ENCODE data around the gene GRAMD2B. TPM values are rescaled to one million over a fixed set of nuclear protein-coding genes. Genes with fewer than 3 reads are reported as not detected.

GRAMD2B gene
- total RNA-seq, 1 experiment from 2014 or later, result 6.7 TPM

DNA sequence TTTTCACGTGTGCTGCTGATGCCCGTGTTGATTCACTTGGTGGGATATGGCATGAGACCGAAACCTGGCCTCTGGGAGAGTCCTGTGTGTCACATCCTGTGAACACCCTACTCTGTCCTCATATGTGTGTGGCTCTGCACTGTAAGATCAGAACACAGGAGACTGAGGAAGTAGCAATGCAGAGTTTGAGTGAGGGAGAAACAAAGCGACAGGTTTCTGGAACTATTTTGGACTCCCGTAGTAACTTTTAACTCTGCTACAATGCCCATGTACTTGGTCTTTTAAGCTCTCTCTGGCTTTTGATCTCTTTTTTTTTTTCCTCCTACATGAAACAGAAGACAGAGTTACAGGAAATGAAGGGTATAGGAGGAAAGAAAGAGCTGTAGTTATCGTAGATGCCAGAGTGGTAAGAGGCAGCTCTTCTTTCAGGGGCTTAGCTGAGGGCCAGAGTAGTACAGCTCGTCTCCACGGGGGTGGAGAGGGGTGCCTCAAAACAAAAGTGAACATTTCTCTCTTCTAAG lies 26.6 kb downstream of the GRAMD2B start:
- no peak overlapping the region for H2BK120ac ChIP-seq (ENCODE audit: low read depth, low read length, poor library complexity, severe bottlenecking)
- WGBS (ENCODE audit: extremely low coverage, insufficient read length, low lambda C conversion rate), result no CpG with 5 or more reads among the region's 8 CpGs

More for the DNA sequence above, 26.6 kb downstream of the GRAMD2B start:
- Mint-ChIP-seq H3K27me3 (ENCODE audit: low read depth) (no peaks in the 10 kb centered on the region), H3K4me3 (no peak overlapping the region), H3K27ac (peak overlapping the region in 2 of 3 experiments; percentile 72 to 94; a peak in 3 of 7 replicates), H3K4me1 (peaks cover 9 to 16% of the 10 kb centered on the region in 2 experiments), H3K9me3 (no peaks in the 10 kb centered on the region), H3K36me3 (ENCODE audit: insufficient read depth in 1 of 3, low read depth in 3 of 3) (peaks cover under 1 to 11% (median 8%) of the 10 kb centered on the region in 3 experiments; a peak in 4 of 7 replicates)
- H3K4me1 ChIP-seq (ENCODE audit: insufficient read depth, low read length), result no peaks in the 10 kb centered on the region
- no peak overlapping the region for H3T11ph ChIP-seq (ENCODE audit: low read length)
- DNase-seq, result no peak
- H4K5ac ChIP-seq (ENCODE audit: insufficient read length, low read depth, low read length), result no peak overlapping the region
- H2BK5ac ChIP-seq (ENCODE audit: insufficient read length, low read length), result no peak overlapping the region
- H4K8ac ChIP-seq (replicated peaks; ENCODE audit: insufficient read length, low read depth, low read length), result no peak overlapping the region
- H3K56ac ChIP-seq (ENCODE audit: insufficient read length, low read depth, low read length), result no peak overlapping the region
- H2AFZ ChIP-seq (ENCODE audit: low read length), result no peak overlapping the region
- H2AK5ac ChIP-seq (ENCODE audit: insufficient read length, low read length), result no peak overlapping the region
- no peaks in the 10 kb centered on the region for H3K27me3 ChIP-seq (ENCODE audit: insufficient read depth, low read length)
- no peak overlapping the region for H3K18ac ChIP-seq (ENCODE audit: insufficient read length, low read depth, low read length)
- no peak overlapping the region for H3K27ac ChIP-seq (ENCODE audit: insufficient read length, low read depth, low read length)
- H3K9ac ChIP-seq (ENCODE audit: extremely low read depth, insufficient read length, low read length), result no peak overlapping the region
- TF ChIP-seq, protein P1, sequence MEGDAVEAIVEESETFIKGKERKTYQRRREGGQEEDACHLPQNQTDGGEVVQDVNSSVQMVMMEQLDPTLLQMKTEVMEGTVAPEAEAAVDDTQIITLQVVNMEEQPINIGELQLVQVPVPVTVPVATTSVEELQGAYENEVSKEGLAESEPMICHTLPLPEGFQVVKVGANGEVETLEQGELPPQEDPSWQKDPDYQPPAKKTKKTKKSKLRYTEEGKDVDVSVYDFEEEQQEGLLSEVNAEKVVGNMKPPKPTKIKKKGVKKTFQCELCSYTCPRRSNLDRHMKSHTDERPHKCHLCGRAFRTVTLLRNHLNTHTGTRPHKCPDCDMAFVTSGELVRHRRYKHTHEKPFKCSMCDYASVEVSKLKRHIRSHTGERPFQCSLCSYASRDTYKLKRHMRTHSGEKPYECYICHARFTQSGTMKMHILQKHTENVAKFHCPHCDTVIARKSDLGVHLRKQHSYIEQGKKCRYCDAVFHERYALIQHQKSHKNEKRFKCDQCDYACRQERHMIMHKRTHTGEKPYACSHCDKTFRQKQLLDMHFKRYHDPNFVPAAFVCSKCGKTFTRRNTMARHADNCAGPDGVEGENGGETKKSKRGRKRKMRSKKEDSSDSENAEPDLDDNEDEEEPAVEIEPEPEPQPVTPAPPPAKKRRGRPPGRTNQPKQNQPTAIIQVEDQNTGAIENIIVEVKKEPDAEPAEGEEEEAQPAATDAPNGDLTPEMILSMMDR (conservative IDR thresholded peaks at IDR 0.05), result no peak
- no peak overlapping the region for H2BK12ac ChIP-seq (ENCODE audit: insufficient read length, low read depth, low read length)
- no peaks in the 10 kb centered on the region for H3K23me2 ChIP-seq (ENCODE audit: insufficient read length, low read depth, low read length, poor library complexity, severe bottlenecking)
- H4K20me1 ChIP-seq (ENCODE audit: control insufficient read depth, insufficient read depth, insufficient read length), result no peaks in the 10 kb centered on the region
- no peak overlapping the region for H3K4ac ChIP-seq (ENCODE audit: low read depth, low read length)
- H3K23ac ChIP-seq (ENCODE audit: insufficient read length, low read depth, low read length), result no peak overlapping the region
- no peaks in the 10 kb centered on the region; the same call in 1 of the 2 replicates for H3K79me2 ChIP-seq (ENCODE audit: insufficient read depth, low read length)
- H2BK15ac ChIP-seq (ENCODE audit: low read depth, low read length), result no peak overlapping the region
- H2BK20ac ChIP-seq (ENCODE audit: low read depth, low read length, poor library complexity, severe bottlenecking), result no peak overlapping the region
- no peak overlapping the region for H4K91ac ChIP-seq (ENCODE audit: insufficient read length, low read depth, low read length)
- no peaks in the 10 kb centered on the region for H3K9me3 ChIP-seq (ENCODE audit: control insufficient read depth, low read depth, low read length)
- H3K4me2 ChIP-seq (ENCODE audit: insufficient read depth, insufficient read length, low read length), result no peak overlapping the region
- no peak overlapping the region for H3K14ac ChIP-seq (ENCODE audit: insufficient read depth, low read length)
- peaks cover 2% of the 10 kb centered on the region for H3K79me1 ChIP-seq (ENCODE audit: insufficient read depth, low read depth, low read length, poor library complexity, severe bottlenecking)
